H9 (cell line): ENCODE measurements around the gene SPNS3. TPM values are rescaled to one million over a fixed set of nuclear protein-coding genes. Genes with fewer than 3 reads are reported as not detected.

Experiments used
- DNase-seq: peaks from one replicate; pipeline ENCODE4 v3.0.0-alpha.2; 2017
- H2AFZ ChIP-seq: one replicate; pipeline ENCODE4 v1.6.1; 2013; ENCODE audit warnings: mild to moderate bottlenecking, low read length, control low read depth, moderate library complexity
- H2AK5ac ChIP-seq: 2 replicates; pipeline ENCODE4 v1.6.1; 2013; ENCODE audit warnings: low read length, control low read depth, mixed read lengths; ENCODE audit not compliant: insufficient read length
- H2BK120ac ChIP-seq: one replicate; pipeline ENCODE4 v1.6.1; 2013; ENCODE audit warnings: low read depth, mild to moderate bottlenecking, low read length, control low read depth, inconsistent platforms; ENCODE audit not compliant: poor library complexity, severe bottlenecking
- H2BK12ac ChIP-seq: 2 replicates; pipeline ENCODE4 v1.6.1; 2013; ENCODE audit warnings: low read length, control low read depth, mixed read lengths, low read depth; ENCODE audit not compliant: insufficient read length
- H2BK15ac ChIP-seq: 2 replicates; pipeline ENCODE4 v1.6.1; 2013; ENCODE audit warnings: low read depth, low read length, control low read depth
- H2BK20ac ChIP-seq: one replicate; pipeline ENCODE4 v1.6.1; 2013; ENCODE audit warnings: low read depth, mild to moderate bottlenecking, low read length, control low read depth, inconsistent platforms; ENCODE audit not compliant: poor library complexity, severe bottlenecking
- H2BK5ac ChIP-seq: 2 replicates; pipeline ENCODE4 v1.6.1; 2013; ENCODE audit warnings: low read length, control low read depth, mixed read lengths; ENCODE audit not compliant: insufficient read length
- H3K14ac ChIP-seq: 2 replicates; pipeline ENCODE4 v1.6.1; 2013; ENCODE audit warnings: low read length, control low read depth; ENCODE audit not compliant: insufficient read depth
- H3K18ac ChIP-seq: 2 replicates; pipeline ENCODE4 v1.6.1; 2013; ENCODE audit warnings: low read depth, mild to moderate bottlenecking, mixed read lengths, low read length, control low read depth; ENCODE audit not compliant: insufficient read length
- H3K23ac ChIP-seq: 2 replicates; pipeline ENCODE4 v1.6.1; 2013; ENCODE audit warnings: low read length, control low read depth, mixed read lengths, low read depth; ENCODE audit not compliant: insufficient read length
- H3K23me2 ChIP-seq: 2 replicates; pipeline ENCODE4 v1.6.1; 2013; ENCODE audit warnings: low read depth, mild to moderate bottlenecking, mixed read lengths, low read length, control low read depth; ENCODE audit not compliant: insufficient read length, poor library complexity, severe bottlenecking
- H3K27ac ChIP-seq: 2 replicates; pipeline ENCODE4 v1.5.1; 2013; ENCODE audit warnings: low read length, control low read depth, mixed read lengths, low read depth; ENCODE audit not compliant: insufficient read length
- H3K27me3 ChIP-seq: 2 replicates; pipeline ENCODE4 v1.6.1; 2013; ENCODE audit warnings: low read length, control low read depth, inconsistent platforms; ENCODE audit not compliant: insufficient read depth
- H3K4ac ChIP-seq: 2 replicates; pipeline ENCODE4 v1.6.1; 2013; ENCODE audit warnings: low read depth, mild to moderate bottlenecking, control low read depth, inconsistent platforms, low read length, moderate library complexity
- H3K4me1 ChIP-seq: 2 replicates; pipeline ENCODE4 v1.6.1; 2013; ENCODE audit warnings: low read length, control low read depth, inconsistent platforms; ENCODE audit not compliant: insufficient read depth
- H3K4me2 ChIP-seq: 2 replicates; pipeline ENCODE4 v1.6.1; 2013; ENCODE audit warnings: low read length, control low read depth, mixed read lengths; ENCODE audit not compliant: insufficient read length, insufficient read depth
- H3K56ac ChIP-seq: 2 replicates; pipeline ENCODE4 v1.6.1; 2013; ENCODE audit warnings: low read depth, mild to moderate bottlenecking, mixed read lengths, low read length, control low read depth; ENCODE audit not compliant: insufficient read length
- H3K79me1 ChIP-seq: 2 replicates; pipeline ENCODE4 v1.6.1; 2013; ENCODE audit warnings: low read depth, mild to moderate bottlenecking, moderate library complexity, low read length, control low read depth, inconsistent platforms; ENCODE audit not compliant: insufficient read depth, poor library complexity, severe bottlenecking
- H3K79me2 ChIP-seq: 2 replicates; pipeline ENCODE4 v1.6.1; 2013; ENCODE audit warnings: low read length, control low read depth, inconsistent platforms; ENCODE audit not compliant: insufficient read depth
- H3K9ac ChIP-seq: 2 replicates; pipeline ENCODE4 v1.6.1; 2013; ENCODE audit warnings: low read length, control low read depth, mixed read lengths; ENCODE audit not compliant: insufficient read length; ENCODE audit errors: extremely low read depth
- H3K9me3 ChIP-seq: one replicate; pipeline ENCODE4 v1.6.1; 2013; ENCODE audit warnings: low read depth, low read length, inconsistent platforms; ENCODE audit not compliant: control insufficient read depth
- H3T11ph ChIP-seq: one replicate; pipeline ENCODE4 v1.6.1; 2013; ENCODE audit warnings: mild to moderate bottlenecking, low read length, control low read depth, inconsistent platforms
- H4K20me1 ChIP-seq: one replicate; pipeline ENCODE4 v1.6.1; 2013; ENCODE audit not compliant: control insufficient read depth, insufficient read length, insufficient read depth
- H4K5ac ChIP-seq: 2 replicates; pipeline ENCODE4 v1.6.1; 2013; ENCODE audit warnings: low read depth, mild to moderate bottlenecking, mixed read lengths, low read length, control low read depth; ENCODE audit not compliant: insufficient read length
- H4K8ac ChIP-seq: replicated peaks from 2 replicates; pipeline ENCODE4 v1.6.1; 2013; ENCODE audit warnings: low read length, control low read depth, mixed read lengths, low read depth; ENCODE audit not compliant: insufficient read length
- H4K91ac ChIP-seq: 2 replicates; pipeline ENCODE4 v1.6.1; 2013; ENCODE audit warnings: low read depth, mild to moderate bottlenecking, moderate library complexity, mixed read lengths, low read length, control low read depth; ENCODE audit not compliant: insufficient read length
- H3K27ac Mint-ChIP-seq, 3 experiments: 2 replicates in 2 of 3; 3 replicates in 1 of 3; pipeline ENCODE4 v1.8.0; 2020 to 2021; ENCODE audit warnings: mixed read lengths in 3 of 3, mild to moderate bottlenecking in 1 of 3, moderate library complexity in 1 of 3
- H3K27me3 Mint-ChIP-seq: 2 replicates; pipeline ENCODE4 v1.8.0; 2021; ENCODE audit warnings: low read depth, mild to moderate bottlenecking, moderate library complexity, mixed read lengths
- H3K36me3 Mint-ChIP-seq, 3 experiments: 2 replicates in 2 of 3; 3 replicates in 1 of 3; pipeline ENCODE4 v1.8.0; 2020 to 2021; ENCODE audit warnings: low read depth in 3 of 3, mixed read lengths in 3 of 3; ENCODE audit not compliant: insufficient read depth in 1 of 3
- H3K4me1 Mint-ChIP-seq, 2 experiments: 2 replicates each; pipeline ENCODE4 v1.8.0; 2020; ENCODE audit warnings: mixed read lengths in 2 of 2
- H3K4me3 Mint-ChIP-seq, 2 experiments: 2 replicates in 1 of 2; 3 replicates in 1 of 2; pipeline ENCODE4 v1.8.0; 2020 to 2021; ENCODE audit warnings: mild to moderate bottlenecking in 2 of 2, mixed read lengths in 2 of 2, moderate library complexity in 1 of 2
- H3K9me3 Mint-ChIP-seq, 2 experiments: 2 replicates in 1 of 2; 3 replicates in 1 of 2; pipeline ENCODE4 v1.8.0; 2020; ENCODE audit warnings: mild to moderate bottlenecking in 2 of 2, mixed read lengths in 2 of 2, moderate library complexity in 1 of 2
- CTCF ChIP-seq: fragments of 200-600 bp; sonication (generic); conservative IDR thresholded peaks from 3 replicates; pipeline ENCODE4 v1.8.0; 2021; ENCODE audit warnings: antibody characterized with exemption, mild to moderate bottlenecking
- WGBS: extraction: QIAGEN DNeasy Blood & Tissue Kit; methylation state at CpG from one replicate; pipeline ENCODE4 v1.1.7; 2013; ENCODE audit warnings: missing lambda C conversion rate, low lambda C conversion rate, mixed read lengths; ENCODE audit not compliant: insufficient read length; ENCODE audit errors: extremely low coverage; 5-methylcytosine and 5-hydroxymethylcytosine counted together
- total RNA-seq: library from RNA; stranded (reverse); gene quantifications from 2 replicates; pipeline ENCODE4 v1.2.1, GENCODE V29; 2021

SPNS3 gene
- total RNA-seq, 1 experiment from 2014 or later = not detected

- no CpG with 5 or more reads among the region's 10 CpGs for WGBS
- Histone ChIP-seq H4K91ac (no peak overlapping the region), H3K23ac (no peak overlapping the region), H2AFZ (no peak overlapping the region), H2BK15ac (no peak overlapping the region), H3K4me1 (no peaks in the 10 kb centered on the region; the same call in 1 of the 2 replicates), H3K14ac (no peak overlapping the region), H2BK20ac (no peak overlapping the region), H3K18ac (no peak overlapping the region), H2BK120ac (no peak overlapping the region), H2AK5ac (no peak overlapping the region), H3K79me2 (no peaks in the 10 kb centered on the region), H3K27ac (no peak overlapping the region), H3K9ac (no peak overlapping the region), H4K5ac (no peak overlapping the region), H3K4ac (no peak overlapping the region), H4K8ac (no peak overlapping the region), H2BK5ac (no peak overlapping the region), H4K20me1 (no peaks in the 10 kb centered on the region), H3K4me2 (no peak overlapping the region), H3K9me3 (no peaks in the 10 kb centered on the region), H3T11ph (no peak overlapping the region), H2BK12ac (no peak overlapping the region), H3K79me1 (no peaks in the 10 kb centered on the region), H3K56ac (no peak overlapping the region), H3K27me3 (no peaks in the 10 kb centered on the region), H3K23me2 (no peaks in the 10 kb centered on the region)
- Mint-ChIP-seq H3K9me3 (no peaks in the 10 kb centered on the region), H3K36me3 (no peaks in the 10 kb centered on the region), H3K4me1 (peaks cover 10 to 13% of the 10 kb centered on the region in 2 experiments), H3K27ac (no peak overlapping the region), H3K4me3 (no peak overlapping the region), H3K27me3 (no peaks in the 10 kb centered on the region)
- no peak for TF ChIP-seq CTCF
- no peak for DNase-seq
These were observed 27.4 kb upstream of the SPNS3 start for GRCh38 chr17:4406386-4406785.
